NB4 (cell line): ENCODE measurements around the gene DDX20.

Source experiments
- DNase-seq: peaks from one replicate; pipeline ENCODE4 v3.0.0; 2010; ENCODE audit warnings: low read depth
- H3K4me3 ChIP-seq: one replicate; pipeline ENCODE4 v1.5.1; 2011; ENCODE audit warnings: mild to moderate bottlenecking, low read depth, low read length, moderate library complexity
- MAX ChIP-seq: IDR thresholded peaks from 2 replicates; pipeline ENCODE4 v1.6.1; 2011; ENCODE audit warnings: low read depth, low read length
- MYC ChIP-seq: IDR thresholded peaks from 2 replicates; pipeline ENCODE4 v1.6.1; 2011; ENCODE audit warnings: low read depth, low read length
- POLR2A ChIP-seq: IDR thresholded peaks from 2 replicates; pipeline ENCODE4 v1.6.1; 2011; ENCODE audit warnings: mild to moderate bottlenecking; ENCODE audit not compliant: insufficient read length; ENCODE audit errors: extremely low read depth
- TF ChIP-seq, protein P1 (sequence below): IDR thresholded peaks from one replicate; pipeline ENCODE4 v1.5.1; 2012; ENCODE audit warnings: low read depth, low read length

Gene DDX20

DNA sequence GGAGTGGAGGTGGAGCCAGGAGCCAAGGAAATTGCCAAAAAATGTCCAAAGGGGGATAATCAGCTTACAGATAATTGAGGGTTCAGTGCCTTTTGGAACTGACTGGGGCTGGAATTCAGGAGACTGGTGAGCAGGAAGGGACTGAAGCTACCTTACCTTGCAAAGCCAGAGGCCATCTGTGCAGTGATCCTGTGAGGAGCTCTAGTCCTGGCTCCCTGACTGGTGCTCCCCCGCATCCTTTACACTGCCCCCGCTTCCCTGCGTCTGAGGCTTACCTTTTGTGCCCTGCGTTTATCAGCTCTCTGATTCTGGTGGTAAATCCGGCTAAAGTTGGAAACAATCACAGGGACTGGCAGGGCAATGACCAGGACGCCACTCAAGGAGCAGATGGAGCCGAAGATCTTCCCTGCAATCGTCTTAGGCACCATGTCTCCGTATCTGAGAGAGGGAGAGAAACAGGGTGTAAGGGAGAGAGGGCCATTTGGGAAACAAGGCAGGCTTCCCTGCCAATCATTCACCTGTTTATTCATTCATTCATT lies 31.0 kb downstream of the DDX20 start:
- no peak overlapping the region for H3K4me3 ChIP-seq
- DNase-seq: no peak
- TF ChIP-seq, protein P1, sequence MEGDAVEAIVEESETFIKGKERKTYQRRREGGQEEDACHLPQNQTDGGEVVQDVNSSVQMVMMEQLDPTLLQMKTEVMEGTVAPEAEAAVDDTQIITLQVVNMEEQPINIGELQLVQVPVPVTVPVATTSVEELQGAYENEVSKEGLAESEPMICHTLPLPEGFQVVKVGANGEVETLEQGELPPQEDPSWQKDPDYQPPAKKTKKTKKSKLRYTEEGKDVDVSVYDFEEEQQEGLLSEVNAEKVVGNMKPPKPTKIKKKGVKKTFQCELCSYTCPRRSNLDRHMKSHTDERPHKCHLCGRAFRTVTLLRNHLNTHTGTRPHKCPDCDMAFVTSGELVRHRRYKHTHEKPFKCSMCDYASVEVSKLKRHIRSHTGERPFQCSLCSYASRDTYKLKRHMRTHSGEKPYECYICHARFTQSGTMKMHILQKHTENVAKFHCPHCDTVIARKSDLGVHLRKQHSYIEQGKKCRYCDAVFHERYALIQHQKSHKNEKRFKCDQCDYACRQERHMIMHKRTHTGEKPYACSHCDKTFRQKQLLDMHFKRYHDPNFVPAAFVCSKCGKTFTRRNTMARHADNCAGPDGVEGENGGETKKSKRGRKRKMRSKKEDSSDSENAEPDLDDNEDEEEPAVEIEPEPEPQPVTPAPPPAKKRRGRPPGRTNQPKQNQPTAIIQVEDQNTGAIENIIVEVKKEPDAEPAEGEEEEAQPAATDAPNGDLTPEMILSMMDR: no peak
- TF ChIP-seq POLR2A: no peak
- TF ChIP-seq MAX: no peak
- TF ChIP-seq MYC: no peak

DNA sequence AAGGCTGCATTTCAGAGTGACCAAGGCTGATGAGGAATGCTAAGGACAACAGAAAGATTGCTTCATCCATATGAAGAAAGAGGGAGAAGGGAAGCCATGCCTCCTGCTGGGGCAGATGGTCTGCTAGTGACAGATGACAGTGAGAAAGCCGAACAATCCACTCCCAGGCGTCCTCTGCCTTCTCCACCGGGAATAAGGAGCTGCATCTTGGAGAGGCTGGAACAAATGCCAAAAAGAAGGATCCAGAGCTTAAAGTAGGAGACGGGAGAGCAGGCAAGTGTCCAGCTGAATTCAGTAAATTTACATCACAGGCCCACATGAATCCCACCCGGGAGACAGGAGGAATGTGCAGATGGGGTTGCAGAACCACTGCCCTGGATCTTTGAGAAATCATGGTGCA lies 33.4 kb downstream of the DDX20 start:
- no peak overlapping the region for H3K4me3 ChIP-seq
- DNase-seq: peak; percentile 21
- TF ChIP-seq MAX (no peak), POLR2A (no peak), MYC (no peak)
- TF ChIP-seq, protein P1: no peak

GRCh38 chr1:111789666-111790316 lies 34.1 kb downstream of the DDX20 start:
- no peak overlapping the region for H3K4me3 ChIP-seq
- TF ChIP-seq, protein P1: no peak
- TF ChIP-seq MYC (no peak), POLR2A (no peak), MAX (no peak)
- DNase-seq: peak; percentile 90

DNA sequence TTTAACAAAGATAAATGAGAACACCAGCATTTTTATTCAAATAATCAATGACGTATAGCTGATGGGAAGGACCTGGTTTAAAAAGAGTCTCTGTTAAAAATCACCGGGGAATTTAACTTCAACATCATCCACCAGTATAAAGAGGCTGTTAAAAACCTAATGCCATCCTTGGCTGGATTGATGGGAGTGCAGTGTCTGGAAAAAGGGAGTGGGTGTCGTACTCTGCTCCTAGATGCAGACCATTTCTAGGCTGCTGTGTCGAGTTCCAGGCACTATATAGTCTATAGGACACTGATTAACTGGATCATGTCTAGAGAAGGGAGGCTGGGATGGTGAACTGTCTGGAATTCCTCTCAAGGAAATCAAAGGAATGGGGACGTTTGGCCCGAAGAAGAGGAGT lies 36.1 kb downstream of the DDX20 start:
- no peak for DNase-seq
- TF ChIP-seq MAX (no peak), MYC (no peak), POLR2A (no peak)
- TF ChIP-seq, protein P1: no peak
- H3K4me3 ChIP-seq: no peak overlapping the region

DNA sequence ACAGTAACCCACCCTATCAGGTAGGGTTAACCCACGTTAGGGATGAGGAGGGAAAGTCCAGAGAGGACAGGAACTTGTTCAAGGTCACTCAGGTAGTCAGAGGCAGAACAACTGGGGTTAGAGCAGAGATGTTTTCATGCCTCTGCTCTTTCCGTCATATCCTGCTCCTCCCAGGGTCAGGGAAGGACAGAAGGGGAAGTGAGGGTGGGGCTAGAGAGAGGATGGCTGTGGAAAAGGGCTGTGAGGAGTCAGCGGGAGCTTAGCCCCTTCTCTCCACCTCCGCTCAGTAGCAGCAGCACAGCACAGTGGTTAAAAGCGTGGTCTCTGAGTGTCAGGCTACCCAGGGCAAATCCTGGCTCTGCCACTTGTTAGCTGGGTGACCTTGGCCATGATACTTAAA lies 36.5 kb downstream of the DDX20 start:
- DNase-seq: no peak

More for the DNA sequence above, 36.5 kb downstream of the DDX20 start:
- TF ChIP-seq MAX: no peak
- no peak for TF ChIP-seq POLR2A
- no peak for TF ChIP-seq MYC
- TF ChIP-seq, protein P1: no peak
- no peak overlapping the region for H3K4me3 ChIP-seq
